Dedifferentiated amniotic fluid mesenchymal stem cell (primary cell): ENCODE results near the gene OR5H1.
"Not testable (repeated sequence)": the region's sequence is repeated elsewhere in the genome, so short reads cannot be mapped to it uniquely, and the experiment has no call there.

ENCODE experiments used
- DNase-seq: peaks from one replicate; pipeline ENCODE4 v3.0.0-alpha.2; 2016; ENCODE audit errors: extremely low spot score

Gene OR5H1

GRCh38 chr3:98130421-98130820, at the start of gene OR5H1:
OR5H1 (plus strand) TSS chr3:98130721; CDS start chr3:98132698, 1,977 bp downstream.
- no peak for DNase-seq

- no peak for DNase-seq
These were observed 43.6 kb upstream of the OR5H1 start, which contains the start of gene OR5AC2 for GRCh38 chr3:98086873-98087272. OR5AC2 (plus strand) TSS chr3:98087173; CDS start chr3:98087173, 0 bp downstream.

DNA sequence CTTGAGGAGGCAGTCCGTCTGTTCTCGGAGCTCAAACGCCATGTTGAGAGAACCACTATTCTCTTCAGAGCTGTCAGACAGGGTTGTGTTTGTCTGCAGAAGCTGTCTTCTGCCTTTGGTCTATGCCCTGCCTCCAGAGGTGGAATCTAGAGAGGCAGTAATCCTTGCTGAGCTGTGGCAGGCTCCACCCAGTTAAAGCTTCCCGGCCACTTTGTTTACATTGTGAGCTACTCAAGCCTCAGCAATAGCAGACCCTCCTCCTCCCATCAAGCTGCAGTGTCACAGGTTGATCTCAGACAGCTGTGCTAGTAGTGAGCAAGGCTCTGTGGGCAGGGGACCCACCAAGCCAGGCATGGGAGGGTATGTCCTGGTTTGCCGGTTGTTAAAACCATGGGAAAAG, 34.6 kb upstream of the OR5H1 start:
- DNase-seq = no peak

GRCh38 chr3:98099848-98100247, 30.7 kb upstream of the OR5H1 start:
- no peak for DNase-seq

- no peak for DNase-seq
These were observed 22.4 kb upstream of the OR5H1 start for GRCh38 chr3:98108162-98108561.

DNA sequence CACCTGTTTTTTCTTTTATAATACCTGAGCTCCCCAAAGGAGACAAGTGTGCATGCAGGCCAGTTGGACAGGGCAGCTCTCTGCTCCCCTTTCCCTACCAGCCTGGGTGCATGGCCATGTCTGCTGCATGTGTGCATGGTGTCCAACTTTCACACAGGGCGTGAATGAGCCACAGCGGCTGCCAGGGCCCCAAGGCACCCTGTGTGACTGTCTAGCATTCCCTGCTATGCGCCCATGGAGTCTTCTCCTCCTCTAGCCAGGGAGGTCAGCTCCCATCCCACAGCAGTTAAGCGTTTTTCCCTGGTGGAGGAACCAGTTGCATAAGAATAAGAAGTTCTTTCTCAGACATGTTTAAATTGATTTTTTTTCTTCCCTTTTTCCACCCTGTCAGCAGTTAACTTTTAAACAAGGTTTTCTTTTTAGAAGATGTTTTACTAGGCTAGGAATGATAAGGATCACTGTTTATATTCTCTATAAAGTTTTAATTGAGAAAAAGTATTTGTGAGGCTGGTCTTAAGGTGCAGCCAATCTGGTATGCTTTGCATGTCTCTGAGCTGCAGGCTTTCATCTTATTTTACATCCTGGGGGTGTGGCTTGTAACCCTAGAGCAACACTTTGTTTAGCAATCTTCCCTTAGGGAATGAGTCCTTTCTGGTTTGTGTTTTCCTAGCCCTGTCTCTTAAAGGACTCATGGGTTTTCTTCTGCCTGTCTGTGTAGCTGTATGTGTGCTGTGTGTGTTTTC, 20.5 kb upstream of the OR5H1 start:
- DNase-seq = no peak

DNA sequence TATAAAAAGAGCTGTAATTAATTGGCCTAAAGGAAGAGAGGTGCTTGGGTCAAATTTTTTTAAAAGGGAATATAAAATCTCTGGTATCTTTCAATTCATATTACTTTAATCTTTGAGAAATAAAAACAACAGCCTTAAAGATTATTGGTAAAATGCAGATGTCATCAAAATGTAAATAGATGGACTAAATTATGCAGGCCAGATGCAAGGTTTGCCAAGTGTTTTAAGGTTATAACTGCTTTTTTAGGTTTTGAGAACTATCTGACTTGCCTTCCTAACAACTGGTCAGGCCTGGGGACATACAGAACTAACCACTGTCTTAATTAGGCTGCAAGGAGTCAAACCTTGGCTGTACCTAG, 20.0 kb upstream of the OR5H1 start:
- DNase-seq = no peak

DNA sequence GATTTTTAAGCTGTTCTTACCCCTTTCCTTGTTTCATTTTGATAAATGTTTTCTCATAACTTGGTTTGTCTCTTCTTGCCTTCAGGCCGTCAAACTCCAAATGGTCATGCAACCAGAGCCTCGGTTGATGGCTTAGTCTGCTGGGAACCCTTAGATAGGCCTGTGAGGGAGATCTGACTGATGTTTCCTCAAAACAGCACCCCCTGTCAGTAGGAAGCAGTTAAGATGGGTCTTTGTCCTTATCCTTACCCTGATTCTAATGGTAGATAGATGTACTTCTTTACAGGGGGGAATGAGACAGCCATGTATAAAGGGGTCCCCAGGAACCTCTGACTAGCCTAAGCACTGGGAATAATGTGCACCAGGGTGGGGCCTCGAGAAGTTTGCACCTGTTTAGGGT, 16.3 kb upstream of the OR5H1 start:
- DNase-seq = no peak

DNA sequence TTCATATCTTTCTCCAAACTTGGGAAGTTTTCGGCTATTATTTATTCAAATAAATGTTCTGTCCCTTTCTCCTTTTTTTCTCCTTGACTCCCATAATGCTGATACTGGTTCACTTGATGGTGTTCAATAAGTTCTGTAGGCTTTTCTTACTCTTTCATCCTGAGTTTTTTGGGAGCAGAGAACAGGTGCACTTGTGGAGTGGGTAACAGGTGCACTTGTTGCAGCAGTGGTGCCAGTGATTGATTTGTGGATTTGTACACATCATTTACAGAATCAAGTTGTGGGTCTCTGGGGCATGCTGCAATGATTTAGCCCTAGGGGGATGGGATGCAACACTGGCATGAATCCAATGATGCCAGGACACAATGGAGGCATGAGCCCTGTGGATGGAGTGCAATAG, 14.8 kb upstream of the OR5H1 start:
- no peak for DNase-seq

GRCh38 chr3:98136631-98137030, 6.1 kb downstream of the OR5H1 start:
- DNase-seq = no peak

DNA sequence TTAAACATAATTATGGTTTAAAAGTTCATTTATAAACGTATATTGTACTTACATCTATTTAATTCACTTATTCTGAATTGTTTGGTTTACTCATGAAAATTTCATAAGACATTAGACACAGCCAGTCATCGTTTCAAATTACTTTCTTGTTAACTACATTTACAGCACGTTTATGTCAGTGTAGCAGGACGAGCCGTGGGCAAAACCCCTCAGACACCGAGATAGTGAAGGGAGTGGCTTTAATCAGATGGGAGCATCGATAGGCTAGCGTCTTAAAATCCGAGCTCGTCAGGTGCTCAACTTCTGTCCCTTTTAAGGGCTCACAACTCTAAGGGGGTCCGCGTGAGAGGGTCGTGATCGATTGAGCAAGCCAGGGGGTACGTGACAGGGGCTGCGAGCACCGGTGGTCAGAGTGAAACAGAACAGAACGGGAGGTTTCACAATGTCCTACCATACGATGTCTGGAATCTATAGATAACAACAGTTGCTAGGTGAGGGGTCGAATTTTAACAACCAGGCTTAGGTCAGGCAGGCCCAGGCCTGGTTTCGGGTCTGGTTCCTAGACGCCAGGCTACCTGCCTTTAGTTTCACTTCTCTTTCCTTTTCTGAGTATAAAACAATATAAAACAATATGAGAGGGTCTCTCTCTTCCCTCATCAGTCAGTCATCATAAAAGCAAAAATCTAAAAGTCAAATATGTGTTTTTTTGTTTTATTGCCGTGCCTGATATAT, 7.5 kb downstream of the OR5H1 start:
- DNase-seq = not testable (repeated sequence)

- DNase-seq = no peak
These were observed 10.0 kb downstream of the OR5H1 start for GRCh38 chr3:98140531-98140930.

DNA sequence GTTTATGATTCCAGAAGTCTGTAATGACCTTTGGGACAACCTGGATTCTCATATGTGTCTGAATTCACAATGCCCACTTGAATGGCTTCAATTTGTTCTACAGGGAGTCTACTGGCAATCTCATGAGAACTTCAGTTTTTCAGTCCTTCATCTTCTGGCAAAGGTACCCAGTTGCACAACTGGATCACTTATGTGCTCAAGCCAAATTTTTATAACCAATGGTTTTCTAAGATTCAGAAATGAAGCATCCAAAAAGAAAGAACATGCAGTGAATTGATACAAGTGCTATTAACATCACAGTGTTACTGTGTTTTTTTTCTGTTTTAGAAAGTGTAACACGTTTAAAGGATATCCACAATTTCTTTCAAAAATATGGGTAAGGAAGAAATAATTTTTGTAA, 16.7 kb downstream of the OR5H1 start, which contains the start of gene OR5H14:
OR5H14 (plus strand) TSS at position 301 of the 400 bp plus-strand sequence. CDS start 1,907 bp downstream, outside the sequence.
- DNase-seq = no peak

DNA sequence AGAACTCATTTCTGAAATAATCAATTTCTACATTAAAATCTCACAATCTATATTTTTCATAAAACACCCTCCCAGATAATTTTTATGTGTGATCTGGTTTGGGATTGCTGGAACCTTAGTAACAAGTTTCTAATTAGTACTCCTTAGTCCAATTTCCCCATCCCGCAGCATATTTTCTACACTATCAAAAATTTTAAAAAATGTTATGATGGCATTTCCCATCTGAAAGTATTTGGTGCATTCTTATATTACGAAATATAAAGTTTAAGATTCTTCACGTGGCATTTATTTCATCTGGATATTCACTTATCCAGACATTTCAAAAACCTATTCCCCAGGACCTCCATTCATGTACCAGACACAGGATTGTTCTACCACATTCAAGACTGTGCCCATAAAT, 18.2 kb downstream of the OR5H1 start:
- no peak for DNase-seq

GRCh38 chr3:98149456-98149855, 18.9 kb downstream of the OR5H1 start:
- DNase-seq = not testable (repeated sequence)

DNA sequence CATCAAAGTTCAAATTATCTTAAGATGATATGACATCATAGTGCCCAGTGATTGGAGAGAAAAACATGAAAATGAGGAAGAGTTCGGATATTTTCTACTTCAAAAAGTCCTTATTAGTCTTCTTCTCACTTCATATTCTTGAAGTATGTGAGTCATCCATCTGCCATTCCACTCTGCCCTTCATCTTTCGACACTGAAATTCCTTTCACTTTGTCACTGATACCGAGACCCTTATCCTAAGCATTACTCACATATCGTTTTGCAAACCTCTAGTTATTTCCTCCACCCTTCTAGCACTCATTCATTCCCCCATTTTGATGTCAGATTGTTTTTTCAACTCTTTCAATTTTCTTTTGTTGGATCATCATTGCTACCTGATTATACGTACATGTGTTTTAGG, 20.7 kb downstream of the OR5H1 start:
- no peak for DNase-seq

DNA sequence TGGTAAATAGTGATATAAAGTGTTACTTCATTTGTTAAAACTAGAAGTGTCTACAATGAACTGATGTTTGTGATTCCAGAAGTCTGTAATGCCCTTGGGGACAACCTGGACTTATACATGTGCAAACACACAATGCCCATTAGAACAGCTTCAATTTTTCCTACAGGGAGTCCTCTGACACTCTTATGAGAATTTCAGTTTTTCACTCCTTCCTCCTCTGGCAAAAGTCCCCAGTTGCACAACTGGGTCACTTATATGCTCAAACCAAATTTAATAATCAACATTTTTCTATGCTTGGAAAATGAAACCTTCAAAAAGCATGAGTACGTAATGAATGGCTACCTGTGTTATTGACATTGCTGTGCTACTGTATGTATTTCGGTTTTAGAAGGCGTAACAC, 35.9 kb downstream of the OR5H1 start, which contains the start of gene OR5H15:
OR5H15 (plus strand) TSS at position 301 of the 400 bp plus-strand sequence. CDS start 2,004 bp downstream, outside the sequence.
- no peak for DNase-seq

- DNase-seq = no peak
These were observed 40.5 kb downstream of the OR5H1 start for GRCh38 chr3:98171071-98171470.

- no peak for DNase-seq
These were observed 42.1 kb downstream of the OR5H1 start for GRCh38 chr3:98172621-98173020.

GRCh38 chr3:98180319-98180890, 49.9 kb downstream of the OR5H1 start:
- no peak for DNase-seq

- DNase-seq = no peak
These were observed 51.7 kb downstream of the OR5H1 start for GRCh38 chr3:98182196-98182595.

DNA sequence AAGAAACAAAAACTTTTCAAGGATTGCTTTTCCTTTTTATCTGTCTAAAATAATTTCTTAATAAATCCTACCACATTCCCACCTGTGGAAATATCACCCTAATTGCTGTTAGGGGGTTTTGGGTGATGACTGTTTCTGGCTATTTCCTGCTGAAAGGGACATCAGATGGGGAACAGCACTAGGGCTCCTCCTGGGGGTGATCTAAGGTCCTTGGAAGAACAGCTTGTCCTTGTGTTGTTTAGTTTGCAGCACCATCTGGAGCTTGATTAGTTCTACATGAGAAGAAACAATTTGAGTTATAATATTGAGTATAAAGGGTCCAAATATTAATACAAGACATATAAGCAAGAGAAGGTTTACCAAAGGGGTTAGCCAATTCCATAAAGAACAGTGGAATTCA, 54.7 kb downstream of the OR5H1 start:
- DNase-seq = no peak
